HG02588 (cell line): ENCODE measurements around the gene TGM2.

Experiments
- ATAC-seq: cut with Tn5 transposase; IDR thresholded peaks from one replicate; pipeline ENCODE4 v1.9.1; 2021; ENCODE audit warnings: mild to moderate bottlenecking, moderate library complexity; ENCODE audit not compliant: unreplicated experiment

The TGM2 gene

DNA sequence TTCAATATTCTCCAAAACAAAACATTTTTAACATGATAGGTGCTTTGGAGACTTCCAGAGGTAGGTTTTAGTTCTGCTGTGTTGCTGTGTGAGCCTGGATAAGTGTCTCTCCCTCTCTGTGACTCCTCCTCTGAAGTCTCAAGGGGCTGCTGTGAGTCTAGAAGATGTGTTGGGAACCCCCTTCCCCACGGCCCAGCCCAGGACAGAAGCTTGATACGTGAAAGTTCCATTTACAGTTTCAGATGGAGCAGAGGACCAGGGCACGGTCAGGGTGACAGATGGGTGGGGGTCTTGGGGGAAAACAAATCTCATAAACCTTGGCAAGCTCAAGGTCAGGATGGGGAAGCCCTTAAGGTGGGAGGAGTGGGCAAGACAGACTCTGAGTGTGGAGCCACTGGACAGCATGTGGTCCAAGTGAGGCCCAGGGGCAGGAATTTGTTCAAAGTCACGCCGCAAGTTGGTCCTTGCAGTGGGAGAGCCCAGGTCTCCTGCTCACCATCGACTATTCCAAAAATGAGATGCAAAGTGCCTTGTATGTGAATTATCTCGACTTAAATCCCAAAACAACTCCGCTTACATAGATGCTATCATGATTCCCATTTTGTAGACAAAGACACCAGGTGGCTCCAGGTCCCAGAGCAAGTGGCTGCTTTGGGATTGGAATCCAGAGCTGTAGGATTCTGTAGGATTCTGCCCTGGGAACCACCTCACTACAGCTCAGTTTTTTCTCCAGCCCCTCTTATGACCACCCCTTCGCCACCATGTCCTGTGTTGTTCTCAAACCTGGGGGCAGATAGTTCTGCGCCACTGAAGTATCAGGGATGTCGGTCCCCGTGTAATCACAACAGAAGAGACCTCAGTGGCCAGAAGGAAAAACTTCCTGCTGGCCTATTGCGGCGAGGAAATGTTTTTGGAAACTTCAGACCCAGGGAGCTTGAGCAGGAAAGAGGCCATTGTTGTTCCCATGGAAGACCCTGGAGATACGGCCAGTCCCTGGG lies 1.9 kb downstream of the TGM2 start:
- ATAC-seq, result no peak

GRCh38 chr20:38162149-38162548 lies 2.9 kb downstream of the TGM2 start:
- no peak for ATAC-seq

GRCh38 chr20:38161412-38161774 lies 3.7 kb downstream of the TGM2 start:
- no peak for ATAC-seq

- no peak for ATAC-seq
Measured at GRCh38 chr20:38159957-38160756, 4.9 kb downstream of the TGM2 start.

DNA sequence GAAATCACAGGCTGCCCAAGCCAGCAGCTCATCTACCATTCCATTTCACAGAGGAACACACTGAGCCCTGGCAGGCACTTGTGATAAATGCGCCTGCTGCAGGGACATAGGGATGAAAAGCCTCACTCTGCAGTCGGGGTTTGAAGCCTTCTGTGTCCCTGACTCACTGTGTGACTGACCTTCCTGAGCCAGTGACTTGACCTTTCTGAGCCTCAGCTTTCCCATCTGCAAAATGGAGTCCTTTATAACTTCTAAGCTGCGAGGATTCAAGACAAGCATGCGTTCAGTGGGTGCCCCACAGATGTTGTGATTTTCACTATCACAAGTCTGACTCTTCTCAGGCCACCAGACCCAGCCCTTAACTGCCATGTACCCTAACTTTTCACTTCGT lies 5.5 kb downstream of the TGM2 start:
- ATAC-seq, result no peak

- ATAC-seq, result no peak
Measured at GRCh38 chr20:38158701-38159351, 6.2 kb downstream of the TGM2 start.

DNA sequence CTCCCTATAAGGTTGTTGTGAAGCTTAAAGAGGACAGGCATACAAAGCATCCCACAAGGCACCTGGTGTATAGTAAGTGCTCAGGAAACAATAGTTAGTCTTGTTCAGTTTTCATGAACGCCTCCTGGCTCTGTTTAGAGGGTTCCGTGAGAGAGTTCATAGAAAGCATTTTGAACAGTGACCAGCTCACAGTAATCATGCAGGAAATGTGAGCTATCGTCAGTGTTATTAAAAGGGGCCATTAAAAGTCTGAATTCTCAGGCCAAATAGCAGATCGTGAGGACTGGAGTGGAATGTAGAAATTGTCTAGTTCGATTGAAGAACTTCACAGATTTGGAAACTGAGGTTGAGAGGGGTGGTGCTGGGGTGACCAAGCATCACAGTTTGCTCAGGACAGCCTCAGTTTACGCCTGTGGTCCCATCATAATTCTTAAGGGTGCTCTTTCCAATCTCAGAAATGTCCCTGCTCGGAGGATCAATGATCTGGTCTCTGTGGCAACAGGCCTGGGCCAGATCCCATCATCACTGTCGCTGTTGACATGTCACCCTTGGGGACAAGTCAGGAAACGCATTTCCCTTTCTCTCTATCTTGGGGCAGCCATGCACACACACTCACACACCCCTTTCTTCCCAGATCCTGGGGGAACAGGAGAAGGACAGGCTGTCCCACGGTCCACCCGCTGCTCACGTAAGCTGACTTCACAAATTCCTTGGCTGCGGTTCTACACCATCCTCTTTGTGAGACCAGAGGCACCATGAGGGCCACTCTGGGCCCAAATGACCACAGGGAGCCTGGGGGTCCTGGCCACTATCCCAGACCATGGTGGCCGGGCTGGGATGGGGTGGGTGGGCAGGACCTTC lies 7.2 kb downstream of the TGM2 start:
- ATAC-seq, result no peak

GRCh38 chr20:38156888-38157634 lies 8.0 kb downstream of the TGM2 start:
- no peak for ATAC-seq

DNA sequence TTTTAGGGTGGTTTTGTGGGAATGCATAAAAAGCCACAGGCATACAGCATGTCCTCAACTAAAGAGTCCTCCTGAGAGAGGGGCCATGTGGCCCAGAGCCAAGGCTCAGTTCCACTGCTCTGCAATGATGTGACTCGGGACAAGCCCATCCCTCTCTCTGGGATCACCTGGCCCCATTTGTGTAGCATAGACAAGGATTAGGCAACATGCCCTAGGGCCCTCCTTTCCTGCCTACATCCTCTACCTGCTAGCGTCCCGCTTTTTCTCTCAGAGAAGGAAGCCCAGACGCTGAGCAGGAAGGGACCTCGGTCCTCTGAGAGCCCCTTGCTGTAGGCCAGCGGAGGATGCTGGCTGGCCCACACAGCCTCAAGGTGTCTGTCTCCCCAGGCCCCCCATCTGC lies 8.8 kb downstream of the TGM2 start:
- ATAC-seq, result no peak

- no peak for ATAC-seq
Measured at GRCh38 chr20:38155811-38156210, 9.3 kb downstream of the TGM2 start.

- no peak for ATAC-seq
Measured at GRCh38 chr20:38153401-38153800, 11.7 kb downstream of the TGM2 start.

DNA sequence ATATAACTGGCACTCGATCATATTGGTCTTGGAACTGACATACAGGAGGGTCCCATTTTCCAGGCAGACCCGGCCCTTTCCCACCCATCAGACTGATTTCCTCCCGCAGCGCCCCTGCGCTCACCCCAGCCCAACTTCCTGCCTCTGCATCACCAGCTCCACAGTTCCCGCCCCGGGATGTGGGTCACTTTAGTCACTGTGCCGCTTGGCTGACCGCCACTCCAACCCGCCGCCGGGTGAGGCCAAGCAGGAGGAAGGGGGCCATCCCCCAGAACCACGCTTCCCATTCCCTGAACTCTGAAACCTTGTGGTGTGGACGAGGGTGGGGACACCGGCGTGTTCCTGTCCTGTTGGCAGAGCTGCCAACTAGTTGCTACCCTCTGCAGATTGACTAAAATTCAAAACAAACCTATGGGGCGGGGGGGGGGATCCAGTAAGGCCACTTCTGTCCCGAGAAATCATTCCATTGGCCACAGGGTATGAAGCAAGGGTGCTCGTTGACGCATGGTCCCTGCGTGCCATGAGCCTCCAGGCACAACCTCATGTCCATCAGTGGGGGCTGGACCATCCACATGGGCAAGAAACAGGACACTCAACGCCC lies 12.3 kb downstream of the TGM2 start:
- ATAC-seq, result no peak

DNA sequence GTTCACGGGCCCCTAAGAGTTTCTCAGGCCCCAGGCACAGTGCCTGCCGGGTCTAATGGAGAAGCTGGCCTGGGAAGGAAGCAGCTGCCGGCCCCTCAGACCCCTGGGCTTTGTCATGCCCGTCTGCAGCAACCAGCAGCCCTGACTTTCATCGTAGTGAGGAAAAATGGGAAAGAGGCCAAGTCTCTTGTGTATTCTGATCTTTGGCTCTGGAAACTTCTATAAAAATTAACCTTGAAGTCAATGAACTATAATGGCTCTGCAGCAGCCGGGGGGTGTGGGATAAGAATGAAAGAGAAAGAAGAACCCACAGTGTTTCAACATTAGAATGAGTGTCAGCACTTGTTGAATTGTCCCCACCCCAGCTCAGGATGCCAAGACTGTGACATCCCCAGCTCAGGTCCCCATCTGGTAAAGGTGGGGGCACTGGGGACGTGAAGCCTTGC lies 12.9 kb downstream of the TGM2 start:
- ATAC-seq, result no peak

DNA sequence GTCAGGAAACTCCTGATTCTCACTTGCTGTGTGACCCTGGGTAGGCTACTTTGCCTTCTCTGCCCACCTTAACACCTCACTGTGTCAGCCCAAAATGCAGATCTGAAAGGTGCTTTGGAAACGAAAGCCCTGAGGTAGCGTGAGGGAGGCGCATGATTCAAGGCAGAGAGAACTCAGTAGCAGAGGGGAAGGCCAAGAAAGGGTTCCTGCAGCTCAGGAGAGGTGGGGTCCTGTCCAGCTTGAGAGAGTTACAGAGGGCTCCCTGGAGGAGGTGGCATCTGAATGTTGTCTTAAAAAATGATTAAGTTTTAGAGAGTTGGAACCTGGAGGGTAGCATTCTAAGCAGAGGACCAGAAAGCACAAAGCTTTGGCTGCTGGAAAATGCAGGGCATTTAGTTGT lies 13.6 kb downstream of the TGM2 start:
- no peak for ATAC-seq

- no peak for ATAC-seq
Measured at GRCh38 chr20:38150335-38151170, 14.5 kb downstream of the TGM2 start.

DNA sequence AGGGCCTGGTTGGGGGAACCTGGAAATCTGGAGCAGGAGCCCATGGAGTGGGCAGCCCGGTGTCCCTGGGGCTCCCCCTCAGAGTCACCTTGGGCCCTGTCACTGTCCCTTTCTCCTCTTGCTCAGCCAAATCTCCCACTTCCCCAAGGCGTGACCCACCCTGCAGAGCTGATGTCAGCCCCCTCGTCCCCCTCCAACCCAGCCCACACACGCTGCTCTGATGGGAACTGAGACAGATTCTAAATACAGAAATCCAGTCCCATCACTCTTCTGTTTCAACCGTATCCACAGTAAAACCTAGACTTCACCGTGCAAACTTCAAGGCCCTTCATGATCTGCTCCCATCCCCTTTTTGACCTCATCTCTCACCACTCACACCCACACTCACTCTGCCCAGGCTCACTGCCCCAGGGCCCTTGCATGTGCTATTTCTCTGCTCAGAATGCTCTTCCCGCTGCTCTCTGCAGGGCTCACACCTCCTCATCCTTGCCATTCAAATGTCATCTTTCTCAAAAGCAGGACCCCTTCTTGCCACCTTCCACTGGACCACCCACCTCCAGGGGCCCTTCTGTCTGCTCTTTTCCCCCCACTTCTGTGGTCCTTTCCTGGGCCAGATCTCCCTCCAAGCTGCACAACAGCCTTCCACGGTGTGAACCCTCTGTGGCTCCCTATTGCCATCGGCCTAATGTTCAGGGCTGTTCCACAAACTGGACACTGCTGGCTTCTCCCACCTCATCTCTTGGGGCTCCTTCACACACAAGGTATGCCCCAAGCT lies 16.6 kb downstream of the TGM2 start:
- no peak for ATAC-seq

GRCh38 chr20:38147751-38148150 lies 17.3 kb downstream of the TGM2 start:
- no peak for ATAC-seq

- no peak for ATAC-seq
Measured at GRCh38 chr20:38147163-38147562, 17.9 kb downstream of the TGM2 start.
